ENCODE data around the gene ABCD3. TPM values are rescaled to one million over a fixed set of nuclear protein-coding genes. Genes with fewer than 3 reads are reported as not detected.

The ABCD3 gene
- total and polyA plus RNA-seq, 2 of the 13 experiments (the other 11 are each of a cell fraction or from before 2014, with no cell fraction given) = 27.5 to 166 TPM

DNA sequence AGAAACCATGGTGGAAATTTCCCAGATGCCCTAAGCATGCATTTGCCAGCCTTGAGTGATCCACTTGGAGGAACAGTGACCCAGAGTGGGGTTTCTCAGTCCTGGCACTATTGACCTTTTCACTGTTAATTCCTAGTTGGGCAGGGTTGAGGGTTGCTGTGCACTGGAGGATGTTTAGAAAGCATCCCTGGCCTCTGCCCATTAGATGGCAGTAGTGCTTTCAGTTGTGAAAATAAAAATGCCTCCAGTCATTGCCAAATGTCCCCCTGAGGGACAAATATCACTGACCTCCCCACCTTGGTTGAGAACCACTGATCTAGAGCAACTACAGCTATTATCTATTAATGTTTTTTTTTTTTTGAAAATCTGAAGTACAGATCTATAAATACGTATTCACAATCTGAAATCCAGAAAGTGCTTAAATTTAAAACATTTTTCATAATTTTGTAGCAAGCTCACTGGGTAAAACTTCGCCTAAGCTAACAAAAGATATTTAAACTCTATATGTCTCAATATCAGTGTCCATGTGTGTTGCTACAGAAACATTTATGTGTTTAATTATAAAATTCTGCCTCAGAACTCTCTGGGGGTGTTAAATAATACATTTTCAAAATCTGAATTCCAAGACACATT is 96.0 kb downstream of the ABCD3 start:
- ChIA-PET POLR2A (no interaction called here), CTCF (ENCODE audit: low intra/inter-chr PET ratio, low total read pairs) (interaction anchor here (1.3 to 2.0 kb wide), 2 partner anchors 288 to 292 kb away, joined by 5 to 25 read pairs; no protein-coding TSS in a partner anchor)
- Histone ChIP-seq H3K27ac (ENCODE audit: extremely low read length, insufficient read depth, low read length) (no peak overlapping the region), H3K9ac (ENCODE audit: insufficient read depth, low read depth, low read length) (no peak overlapping the region), H3K9me3 (ENCODE audit: low read length) (no peaks in the 10 kb centered on the region), H3K27me3 (ENCODE audit: control insufficient read depth in 1 of 2, insufficient read depth in 2 of 2, low read length in 2 of 2) (no peaks in the 10 kb centered on the region), H2AFZ (ENCODE audit: low read length) (no peak overlapping the region), H3K4me2 (ENCODE audit: low read depth, low read length) (no peak overlapping the region), H3K79me2 (ENCODE audit: insufficient read depth, low read length) (no peaks in the 10 kb centered on the region), H4K20me1 (ENCODE audit: insufficient read depth, low read length) (no peaks in the 10 kb centered on the region), H3K4me3 (replicated peaks in 1 of 3; ENCODE audit: insufficient read depth in 1 of 3, low read depth in 2 of 3, low read length in 3 of 3) (no peak overlapping the region), H3K36me3 (replicated peaks in 1 of 2; ENCODE audit: control insufficient read depth in 1 of 2, insufficient read depth in 2 of 2, low read length in 2 of 2) (peaks cover 2 to 31% of the 10 kb centered on the region in 2 experiments; a peak in 3 of 5 replicates), H3K4me1 (ENCODE audit: insufficient read depth, low read length) (no peaks in the 10 kb centered on the region)
- ATAC-seq (peak; percentile 92), DNase-seq (ENCODE audit: low spot score) (peak; percentile 46), FAIRE-seq (peak; percentile 72)
- in situ Hi-C loops (cut with HindIII; ENCODE audit: extremely low pct_ligation_motif_present, low pct_unique_long_range_greater_than_20kb) (no loop called here), intact Hi-C loops (cut with micrococcal nuclease; ENCODE audit: unreplicated experiment) (loop anchor here (1.0 kb wide), 1 partner anchor 291 kb away; no protein-coding TSS in a partner anchor)
- TF ChIP-seq EED (CRISPR knock-in tag; IDR thresholded peaks at IDR 0.05) (no peak), FOSL2 (CRISPR knock-in tag; IDR thresholded peaks at IDR 0.05) (no peak), STAG1 (CRISPR knock-in tag; IDR thresholded peaks at IDR 0.05) (peak; percentile 79), RBM22 (optimal IDR thresholded peaks at IDR 0.05; ENCODE audit: low read length) (peak; percentile 66), SMC3 (IDR thresholded peaks at IDR 0.05; ENCODE audit: low read length) (peak; percentile 79), RAD21 (CRISPR knock-in tag; IDR thresholded peaks at IDR 0.05) (peak; percentile 66), TAF1 (CRISPR knock-in tag; IDR thresholded peaks at IDR 0.05) (no peak), GZF1 (CRISPR knock-in tag; IDR thresholded peaks at IDR 0.05) (no peak)
- TF ChIP-seq, protein P1, sequence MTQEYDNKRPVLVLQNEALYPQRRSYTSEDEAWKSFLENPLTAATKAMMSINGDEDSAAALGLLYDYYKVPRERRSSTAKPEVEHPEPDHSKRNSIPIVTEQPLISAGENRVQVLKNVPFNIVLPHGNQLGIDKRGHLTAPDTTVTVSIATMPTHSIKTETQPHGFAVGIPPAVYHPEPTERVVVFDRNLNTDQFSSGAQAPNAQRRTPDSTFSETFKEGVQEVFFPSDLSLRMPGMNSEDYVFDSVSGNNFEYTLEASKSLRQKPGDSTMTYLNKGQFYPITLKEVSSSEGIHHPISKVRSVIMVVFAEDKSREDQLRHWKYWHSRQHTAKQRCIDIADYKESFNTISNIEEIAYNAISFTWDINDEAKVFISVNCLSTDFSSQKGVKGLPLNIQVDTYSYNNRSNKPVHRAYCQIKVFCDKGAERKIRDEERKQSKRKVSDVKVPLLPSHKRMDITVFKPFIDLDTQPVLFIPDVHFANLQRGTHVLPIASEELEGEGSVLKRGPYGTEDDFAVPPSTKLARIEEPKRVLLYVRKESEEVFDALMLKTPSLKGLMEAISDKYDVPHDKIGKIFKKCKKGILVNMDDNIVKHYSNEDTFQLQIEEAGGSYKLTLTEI (CRISPR knock-in tag; conservative IDR thresholded peaks at IDR 0.05) = no peak
- TF ChIP-seq, protein P2, sequence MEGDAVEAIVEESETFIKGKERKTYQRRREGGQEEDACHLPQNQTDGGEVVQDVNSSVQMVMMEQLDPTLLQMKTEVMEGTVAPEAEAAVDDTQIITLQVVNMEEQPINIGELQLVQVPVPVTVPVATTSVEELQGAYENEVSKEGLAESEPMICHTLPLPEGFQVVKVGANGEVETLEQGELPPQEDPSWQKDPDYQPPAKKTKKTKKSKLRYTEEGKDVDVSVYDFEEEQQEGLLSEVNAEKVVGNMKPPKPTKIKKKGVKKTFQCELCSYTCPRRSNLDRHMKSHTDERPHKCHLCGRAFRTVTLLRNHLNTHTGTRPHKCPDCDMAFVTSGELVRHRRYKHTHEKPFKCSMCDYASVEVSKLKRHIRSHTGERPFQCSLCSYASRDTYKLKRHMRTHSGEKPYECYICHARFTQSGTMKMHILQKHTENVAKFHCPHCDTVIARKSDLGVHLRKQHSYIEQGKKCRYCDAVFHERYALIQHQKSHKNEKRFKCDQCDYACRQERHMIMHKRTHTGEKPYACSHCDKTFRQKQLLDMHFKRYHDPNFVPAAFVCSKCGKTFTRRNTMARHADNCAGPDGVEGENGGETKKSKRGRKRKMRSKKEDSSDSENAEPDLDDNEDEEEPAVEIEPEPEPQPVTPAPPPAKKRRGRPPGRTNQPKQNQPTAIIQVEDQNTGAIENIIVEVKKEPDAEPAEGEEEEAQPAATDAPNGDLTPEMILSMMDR (CRISPR knock-in tag; IDR thresholded peaks at IDR 0.05) = peak; percentile 78
- TF ChIP-seq, protein P3, sequence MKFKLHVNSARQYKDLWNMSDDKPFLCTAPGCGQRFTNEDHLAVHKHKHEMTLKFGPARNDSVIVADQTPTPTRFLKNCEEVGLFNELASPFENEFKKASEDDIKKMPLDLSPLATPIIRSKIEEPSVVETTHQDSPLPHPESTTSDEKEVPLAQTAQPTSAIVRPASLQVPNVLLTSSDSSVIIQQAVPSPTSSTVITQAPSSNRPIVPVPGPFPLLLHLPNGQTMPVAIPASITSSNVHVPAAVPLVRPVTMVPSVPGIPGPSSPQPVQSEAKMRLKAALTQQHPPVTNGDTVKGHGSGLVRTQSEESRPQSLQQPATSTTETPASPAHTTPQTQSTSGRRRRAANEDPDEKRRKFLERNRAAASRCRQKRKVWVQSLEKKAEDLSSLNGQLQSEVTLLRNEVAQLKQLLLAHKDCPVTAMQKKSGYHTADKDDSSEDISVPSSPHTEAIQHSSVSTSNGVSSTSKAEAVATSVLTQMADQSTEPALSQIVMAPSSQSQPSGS (CRISPR knock-in tag; IDR thresholded peaks at IDR 0.05) = no peak
- TF ChIP-seq, protein P4, sequence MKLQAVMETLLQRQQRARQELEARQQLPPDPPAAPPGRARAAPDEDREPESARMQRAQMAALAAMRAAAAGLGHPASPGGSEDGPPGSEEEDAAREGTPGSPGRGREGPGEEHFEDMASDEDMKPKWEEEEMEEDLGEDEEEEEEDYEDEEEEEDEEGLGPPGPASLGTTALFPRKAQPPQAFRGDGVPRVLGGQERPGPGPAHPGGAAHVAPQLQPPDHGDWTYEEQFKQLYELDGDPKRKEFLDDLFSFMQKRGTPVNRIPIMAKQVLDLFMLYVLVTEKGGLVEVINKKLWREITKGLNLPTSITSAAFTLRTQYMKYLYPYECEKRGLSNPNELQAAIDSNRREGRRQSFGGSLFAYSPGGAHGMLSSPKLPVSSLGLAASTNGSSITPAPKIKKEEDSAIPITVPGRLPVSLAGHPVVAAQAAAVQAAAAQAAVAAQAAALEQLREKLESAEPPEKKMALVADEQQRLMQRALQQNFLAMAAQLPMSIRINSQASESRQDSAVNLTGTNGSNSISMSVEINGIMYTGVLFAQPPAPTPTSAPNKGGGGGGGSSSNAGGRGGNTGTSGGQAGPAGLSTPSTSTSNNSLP (IDR thresholded peaks at IDR 0.05; ENCODE audit: low read depth, low read length) = 0 out of 2 replicates have a peak, but pooled peaks have one; percentile 14
- no TSS peak for BruUV-seq (replicated peaks)
- WGBS (ENCODE audit: low lambda C conversion rate) = 99% methylated on average over 2 of the region's 2 CpGs

Measured in HepG2 (cell line).